ENCODE data around the gene SFRP2. TPM values are rescaled to one million over a fixed set of nuclear protein-coding genes. Genes with fewer than 3 reads are reported as not detected.

SFRP2 gene
- total RNA-seq, 1 donor from 2014 or later, result 86.1 TPM

GRCh38 chr4:153778383-153778782 is 10.5 kb downstream of the SFRP2 start:
- no peak for DNase-seq (ENCODE audit: low spot score)
- peaks cover 2% of the 10 kb centered on the region for H3K27me3 Mint-ChIP-seq (ENCODE audit: insufficient read depth, low read depth)
- Histone ChIP-seq H3K79me2 (ENCODE audit: low read depth) (peaks cover 13% of the 10 kb centered on the region), H3K9me3 (ENCODE audit: low read depth) (no peaks in the 10 kb centered on the region), H4K20me1 (ENCODE audit: low read depth) (peaks cover 29% of the 10 kb centered on the region), H3K4me2 (no peak overlapping the region), H3K36me3 (peaks cover 8% of the 10 kb centered on the region), H3K4me1 (peaks cover 20% of the 10 kb centered on the region), H3K27me3 (no peaks in the 10 kb centered on the region), H2AFZ (replicated peaks) (no peak overlapping the region), H3K27ac (no peak overlapping the region), H3F3A (ENCODE audit: low read depth) (peaks cover 40% of the 10 kb centered on the region), H3K9ac (no peak overlapping the region), H3K4me3 (no peak overlapping the region)
- H3K9me3 Mint-ChIP-seq, result peaks cover 6% of the 10 kb centered on the region
- no peak for TF ChIP-seq EZH2phosphoT487 (IDR thresholded peaks at IDR 0.05)
- no peak for TF ChIP-seq EZH2 (IDR thresholded peaks at IDR 0.05)
- no peak for TF ChIP-seq CTCF (IDR thresholded peaks at IDR 0.05)
- H3K4me1 Mint-ChIP-seq, result peaks cover 21% of the 10 kb centered on the region
- no peak overlapping the region for H3K4me3 Mint-ChIP-seq
- peaks cover 43% of the 10 kb centered on the region for H3K36me3 Mint-ChIP-seq
- H3K27ac Mint-ChIP-seq, result no peak overlapping the region

GRCh38 chr4:153777421-153777820 is 11.5 kb downstream of the SFRP2 start:
- H3K9me3 ChIP-seq (ENCODE audit: low read depth), result no peaks in the 10 kb centered on the region
- H3K4me3 ChIP-seq, result no peak overlapping the region
- peaks cover 11% of the 10 kb centered on the region for H3K4me1 Mint-ChIP-seq
- peaks cover 19% of the 10 kb centered on the region for H4K20me1 ChIP-seq (ENCODE audit: low read depth)
- no peak overlapping the region for H2AFZ ChIP-seq (replicated peaks)
- no peak overlapping the region for H3K27ac Mint-ChIP-seq
- peaks cover 15% of the 10 kb centered on the region for H3K4me1 ChIP-seq
- peaks cover 3% of the 10 kb centered on the region for H3K36me3 ChIP-seq
- peaks cover 10% of the 10 kb centered on the region for H3K9me3 Mint-ChIP-seq
- no peak overlapping the region for H3K4me3 Mint-ChIP-seq
- peaks cover 6% of the 10 kb centered on the region for H3K27me3 Mint-ChIP-seq (ENCODE audit: insufficient read depth, low read depth)
- TF ChIP-seq EZH2 (IDR thresholded peaks at IDR 0.05) (no peak), CTCF (IDR thresholded peaks at IDR 0.05) (no peak), EZH2phosphoT487 (IDR thresholded peaks at IDR 0.05) (no peak)
- no peak overlapping the region for H3K27ac ChIP-seq
- H3K27me3 ChIP-seq, result no peaks in the 10 kb centered on the region
- peaks cover 3% of the 10 kb centered on the region for H3K79me2 ChIP-seq (ENCODE audit: low read depth)
- no peak overlapping the region for H3K4me2 ChIP-seq
- peaks cover 36% of the 10 kb centered on the region for H3K36me3 Mint-ChIP-seq
- peaks cover 30% of the 10 kb centered on the region for H3F3A ChIP-seq (ENCODE audit: low read depth)
- no peak overlapping the region for H3K9ac ChIP-seq
- no peak for DNase-seq (ENCODE audit: low spot score)

GRCh38 chr4:153776601-153777000 is 12.3 kb downstream of the SFRP2 start:
- Histone ChIP-seq H3K27me3 (no peaks in the 10 kb centered on the region), H3K27ac (no peak overlapping the region), H3K36me3 (no peaks in the 10 kb centered on the region), H3K4me2 (no peak overlapping the region), H3K9ac (no peak overlapping the region), H3F3A (ENCODE audit: low read depth) (peaks cover 22% of the 10 kb centered on the region), H4K20me1 (ENCODE audit: low read depth) (peaks cover 11% of the 10 kb centered on the region), H3K79me2 (ENCODE audit: low read depth) (no peaks in the 10 kb centered on the region), H2AFZ (replicated peaks) (no peak overlapping the region), H3K4me3 (no peak overlapping the region), H3K4me1 (peaks cover 7% of the 10 kb centered on the region), H3K9me3 (ENCODE audit: low read depth) (no peaks in the 10 kb centered on the region)
- TF ChIP-seq CTCF (IDR thresholded peaks at IDR 0.05), result no peak
- no peak for TF ChIP-seq EZH2phosphoT487 (IDR thresholded peaks at IDR 0.05)
- TF ChIP-seq EZH2 (IDR thresholded peaks at IDR 0.05), result no peak
- no peak for DNase-seq (ENCODE audit: low spot score)
- Mint-ChIP-seq H3K4me1 (peaks cover 3% of the 10 kb centered on the region), H3K27me3 (ENCODE audit: insufficient read depth, low read depth) (peaks cover 6% of the 10 kb centered on the region), H3K27ac (no peak overlapping the region), H3K36me3 (peaks cover 31% of the 10 kb centered on the region), H3K4me3 (no peak overlapping the region), H3K9me3 (peaks cover 12% of the 10 kb centered on the region)
